Measurements from ENCODE around the gene THRB. TPM values are rescaled to one million over a fixed set of nuclear protein-coding genes. Genes with fewer than 3 reads are reported as not detected.
"Not testable (repeated sequence)": the region's sequence is repeated elsewhere in the genome, so short reads cannot be mapped to it uniquely, and the experiment has no call there.

Gene THRB
- total and polyA plus RNA-seq, 8 donors = 3.6 to 47.3 (median 14.5) TPM

GRCh38 chr3:24400450-24400849 lies 94.2 kb downstream of the THRB start:
- H3K27ac ChIP-seq = peak overlapping the region in 3 of 5 donors; percentile 50 to 66 (median 62)
- H3K9me3 ChIP-seq = no peaks in the 10 kb centered on the region
- 39 to 61% (median 46%) methylated on average over 4 of the region's 4 CpGs for WGBS, 5 donors
- H3K27me3 ChIP-seq = no peaks in the 10 kb centered on the region
- H3K4me3 ChIP-seq = no peak overlapping the region
- DNase-seq = no peak
- H3K36me3 ChIP-seq = no peaks in the 10 kb centered on the region
- peaks cover 15 to 32% (median 24%) of the 10 kb centered on the region in 4 donors for H3K4me1 ChIP-seq
- TF ChIP-seq CTCF (IDR thresholded peaks at IDR 0.05) (no peak), POLR2A (IDR thresholded peaks at IDR 0.05) (no peak), POLR2AphosphoS5 (IDR thresholded peaks at IDR 0.05) (no peak), EP300 (IDR thresholded peaks at IDR 0.05) (no peak)
- intact Hi-C loops (cut with DNase I; ENCODE audit: low total_unique reads) = no loop called here

GRCh38 chr3:24400015-24400414 lies 94.6 kb downstream of the THRB start:
- no peak for DNase-seq
- 27 to 50% (median 36%) methylated on average over 2 of the region's 2 CpGs for WGBS, 5 donors
- H3K27me3 ChIP-seq = no peaks in the 10 kb centered on the region
- peak overlapping the region in 4 of 5 donors; percentile 50 to 66 (median 61) for H3K27ac ChIP-seq
- peaks cover 15 to 32% (median 24%) of the 10 kb centered on the region in 4 donors for H3K4me1 ChIP-seq
- H3K9me3 ChIP-seq = no peaks in the 10 kb centered on the region
- TF ChIP-seq POLR2AphosphoS5 (IDR thresholded peaks at IDR 0.05) (peak in 2 of 3 donors; percentile 4 to 45), CTCF (IDR thresholded peaks at IDR 0.05) (no peak)
- intact Hi-C loops (cut with DNase I; ENCODE audit: low total_unique reads) = no loop called here
- no peaks in the 10 kb centered on the region for H3K36me3 ChIP-seq
- H3K4me3 ChIP-seq = no peak overlapping the region

GRCh38 chr3:24399614-24400013 lies 95.0 kb downstream of the THRB start:
- H3K27ac ChIP-seq = peak overlapping the region; percentile 22 to 65 (median 60)
- TF ChIP-seq CTCF (IDR thresholded peaks at IDR 0.05) (no peak), POLR2A (IDR thresholded peaks at IDR 0.05) (no peak), POLR2AphosphoS5 (IDR thresholded peaks at IDR 0.05) (no peak), EP300 (IDR thresholded peaks at IDR 0.05) (no peak)

GRCh38 chr3:24398712-24399111 lies 95.9 kb downstream of the THRB start:
- 95 to 98% (median 97%) methylated on average over 4 to 5 of the region's 5 CpGs for WGBS, 5 donors
- H3K27ac ChIP-seq; intact Hi-C loops (cut with DNase I; ENCODE audit: low total_unique reads): not testable (repeated sequence)

More at GRCh38 chr3:24399614-24400013, 95.0 kb downstream of the THRB start:
- H3K27me3 ChIP-seq = no peaks in the 10 kb centered on the region
- 34 to 66% (median 45%) methylated on average over 3 of the region's 3 CpGs for WGBS, 5 donors
- DNase-seq = no peak
- intact Hi-C loops (cut with DNase I; ENCODE audit: low total_unique reads) = no loop called here
- H3K4me1 ChIP-seq = peaks cover 15 to 34% (median 24%) of the 10 kb centered on the region in 4 donors
- no peak overlapping the region for H3K4me3 ChIP-seq
- H3K9me3 ChIP-seq = no peaks in the 10 kb centered on the region
- H3K36me3 ChIP-seq = no peaks in the 10 kb centered on the region

GRCh38 chr3:24396338-24396737 lies 98.3 kb downstream of the THRB start:
- Histone ChIP-seq H3K9me3 (no peaks in the 10 kb centered on the region), H3K27ac (no peak overlapping the region), H3K4me1 (peaks cover 9 to 32% (median 16%) of the 10 kb centered on the region in 4 donors), H3K36me3 (no peaks in the 10 kb centered on the region), H3K4me3 (no peak overlapping the region), H3K27me3 (no peaks in the 10 kb centered on the region)
- intact Hi-C loops (cut with DNase I; ENCODE audit: low total_unique reads) = no loop called here
- no peak for DNase-seq
- TF ChIP-seq EP300 (IDR thresholded peaks at IDR 0.05) = no peak
- no peak for TF ChIP-seq POLR2A (IDR thresholded peaks at IDR 0.05)
- 65 to 71% (median 70%) methylated on average over 4 of the region's 4 CpGs for WGBS, 5 donors

More at GRCh38 chr3:24398712-24399111, 95.9 kb downstream of the THRB start:
- not testable (repeated sequence) for H3K9me3 ChIP-seq, H3K4me3 ChIP-seq, H3K36me3 ChIP-seq, H3K27me3 ChIP-seq, DNase-seq
- peaks cover 15 to 41% (median 24%) of the 10 kb centered on the region in 4 donors for H3K4me1 ChIP-seq
